Heart left ventricle (tissue), 16 donors: ENCODE data around the gene PPP2R5B. TPM values are rescaled to one million over a fixed set of nuclear protein-coding genes. Genes with fewer than 3 reads are reported as not detected.

ENCODE experiments used
- ATAC-seq, 4 donors: fragments of 200-7000 bp; cut with Tn5 transposase; one replicate each; pipeline ENCODE4 v1.9.1; 2020 to 2022; ENCODE audit warnings: moderate library complexity in 4 of 4, mild to moderate bottlenecking in 3 of 4, moderate number of reproducible peaks in 1 of 4
- DNase-seq, 5 donors: peaks; one replicate each; pipeline ENCODE4 v3.0.0-alpha.2; 2020
- H3K27ac ChIP-seq, 12 donors: fragments of 200-600 bp; sonication (generic) in 4 of 12; one replicate each; pipeline versions ENCODE4 v1.5.0 to v1.8.0; 2016 to 2022; ENCODE audit warnings: mild to moderate bottlenecking in 2 of 12
- H3K27me3 ChIP-seq, 9 donors: fragments of 200-600 bp; sonication (generic) in 2 of 9; one replicate each; pipeline versions ENCODE4 v1.5.1 to v1.8.0; 2016 to 2022; ENCODE audit warnings: mild to moderate bottlenecking in 3 of 9
- H3K36me3 ChIP-seq, 9 donors: fragments of 200-600 bp; sonication (generic) in 2 of 9; one replicate each; pipeline versions ENCODE4 v1.5.0 to v1.8.0; 2018 to 2022; ENCODE audit warnings: mild to moderate bottlenecking in 2 of 9
- H3K4me1 ChIP-seq, 12 donors: fragments of 200-600 bp; sonication (generic) in 4 of 12; one replicate each; pipeline versions ENCODE4 v1.5.0 to v1.8.0; 2016 to 2022; ENCODE audit warnings: mild to moderate bottlenecking in 3 of 12
- H3K4me3 ChIP-seq, 12 donors: fragments of 200-600 bp; sonication (generic) in 4 of 12; one replicate each; pipeline versions ENCODE4 v1.5.0 to v1.8.0; 2017 to 2022; ENCODE audit warnings: mild to moderate bottlenecking in 9 of 12, moderate library complexity in 4 of 12
- H3K9me3 ChIP-seq, 12 donors: fragments of 200-600 bp; sonication (generic) in 4 of 12; one replicate each; pipeline versions ENCODE4 v1.5.0 to v1.8.0; 2016 to 2022; ENCODE audit warnings: mild to moderate bottlenecking in 1 of 12
- CTCF ChIP-seq, 12 donors: fragments of 200-600 bp; sonication (generic) in 4 of 12; IDR thresholded peaks; one replicate each; pipeline versions ENCODE4 v1.5.0 to v1.8.0; 2018 to 2022; ENCODE audit warnings: antibody characterized with exemption in 12 of 12, mild to moderate bottlenecking in 5 of 12
- POLR2A ChIP-seq, 2 donors: fragments of 450-650 bp; IDR thresholded peaks; one replicate each; pipeline ENCODE4 v1.6.1; 2017; ENCODE audit warnings: antibody characterized with exemption in 2 of 2, mild to moderate bottlenecking in 2 of 2, moderate library complexity in 2 of 2
- WGBS, 4 donors: extraction: QIAGEN DNeasy Blood & Tissue Kit in 2 of 4; methylation state at CpG; one replicate each; pipeline versions ENCODE4 v1.1.5 to v1.1.7; 2013 to 2018; 5-methylcytosine and 5-hydroxymethylcytosine counted together
- intact Hi-C, 10 donors: fragments of 100-400 bp; cut with DNase I; formaldehyde crosslinking; loops; one replicate each; pipeline versions ENCODE4 v1.11.1 to v1.14.2; 2022
- polyA plus RNA-seq, 2 donors: library from polyadenylated mRNA; stranded (reverse); fragments of 200-250 nt; gene quantifications; one replicate each; pipeline ENCODE4 v1.2.3, GENCODE V29; 2013
- total RNA-seq, 9 donors: library from RNA; depleted of rRNA in 2 of 9; stranded (reverse); fragments of >200 nt in 2 of 9; fragmentation: NEBNext Ultra II Directional in 3 of 9; extraction: Animal tissue kit (Norgen Biotek cat#: 25700) in 3 of 9; gene quantifications; one replicate each; pipeline versions ENCODE4 v1.1.0 to v1.2.4, GENCODE V29; 2016 to 2023
- donor health status: ischemic (EF 13 %, LVEDD 7.1; RV severe dilation, severe dysfunction).
- donor health status: healthy with polysubstance abuse.
- donor health status: DM: no; HTN: yes; CAD: no.
- donor health status: DM: no; HTN: no; CAD: no.
- donor health status: ischemic (EF 25% LVEDD 6.9; RV normal size, moderate dysfunction).
- donor health status: ischemic (EF 25% LVEDD 5.7; RV mildly dilated, moderate dysfunction).
- donor health status: healthy.
- donor health status: DM: yes; HTN: yes; CAD: no.
- donor health status: ischemic (EF 35%, LVEDD 5.7; RV mildly dilated, moderate dysfunction).
- donor health status: nonischemic (EF 11% LVEDD 7.7; RV severe dilation, severe dysfunction).
- donor health status: DM: yes; HTN: yes; CAD: no.
- donor health status: PGD.
- donor health status: ischemic (EF 29% LVEDD 5.4; RV normal size, mild dysfunction).
- donor health status: nonischemic (EF 23%, LVEDD 6.1; RV moderate dilation, normal function).

PPP2R5B gene
- total and polyA plus RNA-seq, 11 donors, result 17.5 to 34.3 (median 22.6) TPM

- H3K36me3 ChIP-seq, result peaks cover 0 to 37% (median 26%) of the 10 kb centered on the region in 9 donors
- peak in 1 of 5 donors; percentile 33 for DNase-seq
- TF ChIP-seq CTCF (IDR thresholded peaks at IDR 0.05) (no peak), POLR2A (IDR thresholded peaks at IDR 0.05) (no peak)
- peak overlapping the region; percentile 71 to 99 (median 96) for H3K27ac ChIP-seq
- WGBS, 4 donors, result 1% methylated on average over 18 to 24 of the region's 24 CpGs
- peak in 1 of 4 donors; percentile 4 for ATAC-seq
- peaks cover 0 to 33% (median 23%) of the 10 kb centered on the region in 12 donors for H3K4me1 ChIP-seq
- intact Hi-C loops, result loop anchor here in 9 of 10 donors (1.0 to 10.0 kb wide), 9 partner anchors 52 to 200 kb away; partner anchors contain the start of genes ARL2 (in 6 of the 9), BATF2 (in 3 of the 9), FAU (in 1 of the 9) and MRPL49 (in 1 of the 9)
- no peaks in the 10 kb centered on the region for H3K9me3 ChIP-seq
- H3K27me3 ChIP-seq, result no peaks in the 10 kb centered on the region
- H3K4me3 ChIP-seq, result peak overlapping the region; percentile 56 to 100 (median 96)
Observed at GRCh38 chr11:64924910-64925284, 408 bp downstream of the PPP2R5B start.

GRCh38 chr11:64925536-64926436 is 1.3 kb downstream of the PPP2R5B start:
- no peak for TF ChIP-seq POLR2A (IDR thresholded peaks at IDR 0.05)
- no peak for TF ChIP-seq CTCF (IDR thresholded peaks at IDR 0.05)
- Histone ChIP-seq H3K27ac (peak overlapping the region in 3 of 12 donors; percentile 94 to 97 (median 96)), H3K27me3 (no peaks in the 10 kb centered on the region), H3K36me3 (peaks cover 0 to 46% (median 35%) of the 10 kb centered on the region in 9 donors), H3K9me3 (no peaks in the 10 kb centered on the region), H3K4me3 (peak overlapping the region in 11 of 12 donors; percentile 86 to 100 (median 98)), H3K4me1 (peaks cover 0 to 33% (median 21%) of the 10 kb centered on the region in 12 donors)
- no peak for ATAC-seq
- 56 to 66% (median 61%) methylated on average over 7 to 24 of the region's 24 CpGs for WGBS, 4 donors
- intact Hi-C loops, result loop anchor here in 8 of 10 donors (2.0 to 10.0 kb wide), 8 partner anchors 52 to 199 kb away; partner anchors contain the start of genes ARL2 (in 4 of the 8), BATF2 (in 3 of the 8), FAU (in 1 of the 8) and MRPL49 (in 1 of the 8)
- no peak for DNase-seq

- no peaks in the 10 kb centered on the region for H3K27me3 ChIP-seq
Observed at GRCh38 chr11:64926689-64927088, 2.2 kb downstream of the PPP2R5B start.

More at GRCh38 chr11:64926689-64927088, 2.2 kb downstream of the PPP2R5B start:
- peaks cover 0 to 33% (median 21%) of the 10 kb centered on the region in 12 donors for H3K4me1 ChIP-seq
- H3K4me3 ChIP-seq, result no peak overlapping the region
- peak in 1 of 5 donors; percentile 22 for DNase-seq
- H3K36me3 ChIP-seq, result peaks cover 0 to 55% (median 44%) of the 10 kb centered on the region in 9 donors
- TF ChIP-seq CTCF (IDR thresholded peaks at IDR 0.05) (no peak), POLR2A (IDR thresholded peaks at IDR 0.05) (no peak)
- 71 to 88% (median 78%) methylated on average over 16 to 22 of the region's 22 CpGs for WGBS, 4 donors
- no peak for ATAC-seq
- H3K9me3 ChIP-seq, result no peaks in the 10 kb centered on the region
- H3K27ac ChIP-seq, result no peak overlapping the region
- intact Hi-C loops, result loop anchor here in 7 of 10 donors (5.0 to 10.0 kb wide), 7 partner anchors 51 to 198 kb away; partner anchors contain the start of genes ARL2 (in 4 of the 7), BATF2 (in 2 of the 7), FAU (in 1 of the 7) and MRPL49 (in 1 of the 7)
